IPS-18a (cell line): ENCODE measurements around the gene MEFV.

ENCODE experiments used
- H3K27ac ChIP-seq: one replicate; pipeline ENCODE4 v1.5.1; 2013; ENCODE audit warnings: low read length
- H3K27me3 ChIP-seq: one replicate; pipeline ENCODE4 v1.6.1; 2013; ENCODE audit warnings: mild to moderate bottlenecking, low read length; ENCODE audit not compliant: control insufficient read depth, insufficient read depth
- H3K36me3 ChIP-seq: one replicate; pipeline ENCODE4 v1.6.1; 2013; ENCODE audit warnings: low read depth, low read length; ENCODE audit not compliant: control insufficient read depth
- H3K4me1 ChIP-seq: one replicate; pipeline ENCODE4 v1.6.1; 2013; ENCODE audit warnings: low read depth, low read length; ENCODE audit not compliant: control insufficient read depth
- H3K4me3 ChIP-seq: one replicate; pipeline ENCODE4 v1.5.1; 2013; ENCODE audit warnings: low read length
- H3K9ac ChIP-seq: one replicate; pipeline ENCODE4 v1.6.1; 2013; ENCODE audit warnings: mild to moderate bottlenecking, low read length, moderate library complexity
- H3K9me3 ChIP-seq: one replicate; pipeline ENCODE4 v1.6.1; 2013; ENCODE audit warnings: low read depth, low read length; ENCODE audit not compliant: control insufficient read depth

Gene MEFV

GRCh38 chr16:3241761-3242160, 14.7 kb downstream of the MEFV start:
- no peak overlapping the region for H3K4me3 ChIP-seq
- H3K36me3 ChIP-seq, result no peaks in the 10 kb centered on the region
- no peak overlapping the region for H3K27ac ChIP-seq
- H3K27me3 ChIP-seq, result no peaks in the 10 kb centered on the region
- H3K9ac ChIP-seq, result no peak overlapping the region
- no peaks in the 10 kb centered on the region for H3K4me1 ChIP-seq
- H3K9me3 ChIP-seq, result peaks cover 7% of the 10 kb centered on the region

DNA sequence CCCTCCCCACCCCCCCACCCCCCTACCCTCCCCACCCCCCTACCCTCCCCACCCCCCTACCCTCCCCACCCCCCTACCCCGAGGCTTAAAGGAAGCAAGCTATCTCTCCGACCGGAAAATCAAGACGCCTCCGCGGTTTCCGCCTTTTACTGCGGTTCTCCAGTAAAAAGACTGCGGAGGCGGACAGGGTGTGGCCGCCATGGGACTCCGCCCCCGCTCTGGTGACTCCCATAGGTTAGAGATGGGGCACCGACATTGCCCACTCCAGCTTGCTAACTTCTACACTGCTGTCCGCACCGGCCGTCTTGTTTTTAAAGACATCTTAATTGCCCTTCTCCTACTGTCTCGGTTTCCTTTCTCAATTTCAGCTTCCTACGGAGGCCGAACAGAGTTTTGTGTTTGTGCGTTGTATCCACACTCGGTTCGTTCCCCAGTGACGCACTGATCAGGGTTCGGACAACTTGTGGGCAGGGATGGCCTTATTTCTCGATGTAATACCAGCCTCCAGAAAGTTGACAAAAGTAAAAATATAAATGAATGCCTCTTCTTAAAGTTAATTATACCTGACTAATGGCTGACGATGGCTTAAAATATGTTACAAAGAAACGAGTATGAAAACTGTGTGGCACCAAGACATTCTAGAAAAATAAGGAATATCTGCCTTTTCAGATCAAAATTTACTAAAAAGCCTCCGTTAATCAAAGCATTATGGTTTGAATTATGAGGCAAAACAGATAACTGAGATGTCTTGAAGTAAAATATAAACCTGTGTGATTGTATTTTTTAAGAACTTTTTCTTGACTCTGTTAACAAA, 20.4 kb downstream of the MEFV start:
- H3K27me3 ChIP-seq, result no peaks in the 10 kb centered on the region
- no peak overlapping the region for H3K27ac ChIP-seq
- H3K9me3 ChIP-seq, result peaks cover 12% of the 10 kb centered on the region

GRCh38 chr16:3234857-3235561, 21.4 kb downstream of the MEFV start, which contains the start of gene ZNF200:
ZNF200 (minus strand) TSS chr16:3235158; CDS start chr16:3233755, 1,403 bp downstream.
- Histone ChIP-seq H3K9me3 (peaks cover 8% of the 10 kb centered on the region), H3K27me3 (no peaks in the 10 kb centered on the region), H3K4me3 (peak within 1 kb of the TSS; percentile 91), H3K4me1 (no peaks in the 10 kb centered on the region), H3K9ac (peak within 1 kb of the TSS; percentile 76), H3K27ac (peak within 1 kb of the TSS; percentile 61), H3K36me3 (peaks cover 22% of the 10 kb centered on the region)

More for the DNA sequence above, 20.4 kb downstream of the MEFV start:
- H3K9ac ChIP-seq, result no peak overlapping the region
- H3K4me1 ChIP-seq, result no peaks in the 10 kb centered on the region
- H3K36me3 ChIP-seq, result peaks cover 16% of the 10 kb centered on the region
- no peak overlapping the region for H3K4me3 ChIP-seq

DNA sequence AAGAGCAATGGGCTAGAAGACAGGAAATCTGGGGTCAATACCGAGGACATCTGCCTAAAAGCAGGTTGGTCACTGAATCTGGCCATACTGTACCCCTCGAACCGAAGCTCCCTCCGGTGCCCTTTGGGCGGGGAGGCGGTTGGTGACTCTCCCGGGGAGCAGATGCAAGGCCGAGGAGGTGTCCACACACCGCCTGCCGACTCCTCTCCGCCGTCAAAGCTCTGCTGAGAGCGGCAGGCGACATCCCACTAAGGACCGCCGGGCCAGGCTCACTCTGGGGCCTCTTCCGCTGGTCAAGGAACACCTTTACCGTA, 21.9 kb downstream of the MEFV start:
- Histone ChIP-seq H3K4me1 (no peaks in the 10 kb centered on the region), H3K9ac (peak overlapping the region; percentile 76), H3K4me3 (peak overlapping the region; percentile 91), H3K27ac (peak overlapping the region; percentile 61), H3K27me3 (no peaks in the 10 kb centered on the region), H3K9me3 (peaks cover 8% of the 10 kb centered on the region), H3K36me3 (peaks cover 23% of the 10 kb centered on the region)

DNA sequence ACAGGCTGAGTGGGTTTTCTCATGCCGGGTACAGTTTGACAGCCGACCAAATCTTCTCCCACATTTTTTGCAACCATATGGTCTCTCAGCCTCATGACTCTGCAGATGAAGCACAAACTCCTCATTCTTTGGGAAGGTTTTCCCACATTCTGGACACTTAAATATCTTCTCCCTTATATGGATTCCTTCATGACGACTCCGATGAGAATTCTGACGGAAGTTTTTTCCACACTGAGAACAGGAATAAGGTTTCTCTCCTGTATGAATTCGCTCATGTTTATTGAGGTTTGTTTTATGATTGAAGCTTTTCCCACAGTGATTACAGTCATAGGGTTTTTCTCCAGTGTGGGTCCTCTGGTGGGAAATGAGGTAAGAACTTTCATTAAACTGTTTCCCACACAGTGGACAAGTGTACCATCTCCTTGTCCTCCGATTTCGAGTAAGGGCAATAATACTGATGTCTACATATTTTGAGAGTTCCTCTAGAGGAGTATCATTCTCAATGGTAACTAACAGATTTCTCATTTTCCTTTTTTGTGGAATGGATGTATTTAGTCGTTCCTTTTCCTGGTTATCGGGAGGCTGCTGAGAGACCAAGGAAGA, 32.4 kb downstream of the MEFV start:
- H3K4me3 ChIP-seq, result no peak overlapping the region
- H3K9me3 ChIP-seq, result peaks cover 54% of the 10 kb centered on the region
- no peaks in the 10 kb centered on the region for H3K4me1 ChIP-seq
- no peak overlapping the region for H3K9ac ChIP-seq
- peaks cover 24% of the 10 kb centered on the region for H3K36me3 ChIP-seq
- no peak overlapping the region for H3K27ac ChIP-seq
- no peaks in the 10 kb centered on the region for H3K27me3 ChIP-seq

DNA sequence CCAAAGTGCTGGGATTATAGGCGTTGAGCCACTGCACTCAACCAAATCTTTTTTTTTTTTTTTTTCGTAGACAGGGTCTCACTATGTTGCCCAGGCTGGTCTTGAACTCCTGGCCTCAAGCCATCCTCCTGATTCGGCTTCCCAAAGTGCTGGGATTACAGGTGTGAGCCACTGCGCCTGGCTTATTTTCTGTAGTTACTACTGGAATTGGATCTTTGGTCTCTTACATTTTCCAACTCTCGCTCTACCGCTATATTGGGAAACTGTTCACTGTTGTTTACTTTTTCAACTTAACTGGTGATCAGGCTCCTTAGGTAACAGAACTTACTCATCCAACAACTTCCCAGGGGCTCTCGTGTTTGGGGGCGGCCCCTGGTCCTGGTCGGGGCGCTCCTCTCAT, 35.6 kb downstream of the MEFV start:
- Histone ChIP-seq H3K27ac (no peak overlapping the region), H3K9me3 (peaks cover 42% of the 10 kb centered on the region), H3K9ac (no peak overlapping the region)

GRCh38 chr16:3216263-3216640, 40.2 kb downstream of the MEFV start:
- Histone ChIP-seq H3K9ac (no peak overlapping the region), H3K4me3 (no peak overlapping the region), H3K27me3 (no peaks in the 10 kb centered on the region), H3K9me3 (peaks cover 10% of the 10 kb centered on the region), H3K36me3 (no peaks in the 10 kb centered on the region), H3K27ac (no peak overlapping the region), H3K4me1 (no peaks in the 10 kb centered on the region)

More for the DNA sequence above, 35.6 kb downstream of the MEFV start:
- Histone ChIP-seq H3K36me3 (peaks cover 14% of the 10 kb centered on the region), H3K4me1 (no peaks in the 10 kb centered on the region), H3K27me3 (no peaks in the 10 kb centered on the region), H3K4me3 (no peak overlapping the region)

DNA sequence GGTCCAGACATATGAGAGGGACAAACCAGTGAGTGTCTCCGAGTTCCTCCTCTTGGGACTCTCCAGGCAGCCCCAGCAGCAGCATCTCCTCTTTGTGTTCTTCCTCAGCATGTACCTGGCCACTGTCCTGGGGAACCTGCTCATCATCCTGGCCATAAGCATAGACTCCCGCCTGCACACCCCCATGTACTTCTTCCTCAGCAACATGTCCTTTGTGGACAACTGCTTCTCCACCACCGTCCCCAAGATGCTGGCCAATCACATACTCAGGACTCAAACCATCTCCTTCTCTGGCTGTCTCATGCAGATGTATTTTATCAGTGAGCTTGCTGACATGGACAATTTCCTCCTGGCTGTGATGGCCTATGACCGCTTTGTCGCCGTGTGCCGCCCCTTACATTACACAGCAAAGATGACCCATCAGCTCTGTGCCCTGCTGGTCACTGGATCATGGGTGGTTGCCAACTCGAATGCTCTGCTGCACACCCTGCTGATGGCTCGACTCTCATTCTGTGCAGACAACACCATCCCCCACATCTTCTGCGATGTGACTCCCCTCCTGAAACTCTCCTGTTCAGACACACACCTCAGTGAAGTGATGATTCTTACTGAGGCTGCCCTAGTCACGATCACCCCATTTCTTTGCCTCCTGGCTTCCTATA, 40.7 kb downstream of the MEFV start:
- Histone ChIP-seq H3K36me3 (no peaks in the 10 kb centered on the region), H3K4me1 (no peaks in the 10 kb centered on the region), H3K9ac (no peak overlapping the region), H3K9me3 (peaks cover 7% of the 10 kb centered on the region), H3K4me3 (no peak overlapping the region), H3K27me3 (no peaks in the 10 kb centered on the region), H3K27ac (no peak overlapping the region)

GRCh38 chr16:3214904-3215600, 41.4 kb downstream of the MEFV start:
- peaks cover 7% of the 10 kb centered on the region for H3K9me3 ChIP-seq
- no peak overlapping the region for H3K4me3 ChIP-seq
- no peaks in the 10 kb centered on the region for H3K36me3 ChIP-seq
- no peaks in the 10 kb centered on the region for H3K4me1 ChIP-seq
- H3K9ac ChIP-seq, result no peak overlapping the region
- no peaks in the 10 kb centered on the region for H3K27me3 ChIP-seq
- no peak overlapping the region for H3K27ac ChIP-seq

GRCh38 chr16:3212567-3212966, 43.9 kb downstream of the MEFV start:
- Histone ChIP-seq H3K4me1 (no peaks in the 10 kb centered on the region), H3K4me3 (no peak overlapping the region), H3K27ac (no peak overlapping the region), H3K9me3 (peaks cover 13% of the 10 kb centered on the region), H3K36me3 (no peaks in the 10 kb centered on the region), H3K9ac (no peak overlapping the region), H3K27me3 (no peaks in the 10 kb centered on the region)

GRCh38 chr16:3212006-3212405, 44.4 kb downstream of the MEFV start:
- Histone ChIP-seq H3K9me3 (peaks cover 13% of the 10 kb centered on the region), H3K36me3 (no peaks in the 10 kb centered on the region), H3K27ac (no peak overlapping the region), H3K4me1 (no peaks in the 10 kb centered on the region), H3K27me3 (no peaks in the 10 kb centered on the region), H3K9ac (no peak overlapping the region), H3K4me3 (no peak overlapping the region)
